GM18873 (cell line): ENCODE results near the gene NUBPL.

ENCODE experiments used
- ATAC-seq: cut with Tn5 transposase; IDR thresholded peaks from one replicate; pipeline ENCODE4 v1.9.1; 2021; ENCODE audit warnings: mild to moderate bottlenecking, moderate library complexity, moderate number of reproducible peaks; ENCODE audit not compliant: unreplicated experiment, low FRiP score

Gene NUBPL

GRCh38 chr14:31898838-31899528 is 337.8 kb downstream of the NUBPL start:
- no peak for ATAC-seq

GRCh38 chr14:31902002-31902401 is 340.8 kb downstream of the NUBPL start:
- ATAC-seq, result no peak

DNA sequence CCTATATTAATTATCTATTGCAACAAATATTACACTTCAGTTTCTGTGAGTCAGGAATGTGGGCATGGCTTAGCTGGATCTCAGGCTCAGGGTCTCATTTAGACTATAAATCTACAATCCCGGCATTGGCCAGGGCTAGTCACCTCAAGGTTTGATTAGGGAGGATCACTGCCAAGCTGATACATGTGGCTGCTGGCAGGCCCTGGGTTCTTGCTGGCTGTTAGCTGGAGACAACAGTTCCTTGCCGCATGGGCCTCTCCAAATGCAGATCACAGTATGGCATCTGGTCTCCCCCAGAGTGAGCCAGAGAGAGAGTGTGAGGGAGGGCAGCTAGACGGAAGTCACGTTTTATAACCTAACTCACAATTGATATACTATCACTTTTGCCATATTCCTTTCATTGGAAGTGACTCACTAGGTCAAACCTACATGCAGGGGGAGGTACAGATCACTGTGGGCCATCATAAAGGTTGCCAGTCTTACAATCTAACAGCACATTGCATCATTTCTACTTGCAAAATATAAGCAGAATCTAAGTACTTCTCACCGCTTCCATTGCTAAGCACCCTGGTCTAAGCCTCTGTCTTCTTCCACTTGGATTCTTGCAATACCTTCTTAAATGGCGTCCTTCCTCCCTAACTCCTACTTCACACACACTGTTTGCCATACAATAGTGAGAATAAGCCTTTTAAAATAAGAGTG is 341.9 kb downstream of the NUBPL start:
- no peak for ATAC-seq

GRCh38 chr14:31909977-31910376 is 348.8 kb downstream of the NUBPL start:
- ATAC-seq, result no peak
